GM21423 (cell line): ENCODE measurements around the gene GRIK3.

ENCODE experiments used
- ATAC-seq: cut with Tn5 transposase; IDR thresholded peaks from one replicate; pipeline ENCODE4 v1.9.1; 2021; ENCODE audit warnings: mild to moderate bottlenecking, moderate library complexity; ENCODE audit not compliant: unreplicated experiment

Gene GRIK3

GRCh38 chr1:37017720-37018119, 16.6 kb downstream of the GRIK3 start:
- no peak for ATAC-seq

- no peak for ATAC-seq
Observed at GRCh38 chr1:37016121-37016520, 18.2 kb downstream of the GRIK3 start.

GRCh38 chr1:37015713-37016112, 18.6 kb downstream of the GRIK3 start:
- no peak for ATAC-seq

- no peak for ATAC-seq
Observed at GRCh38 chr1:37012226-37012625, 22.1 kb downstream of the GRIK3 start.

- no peak for ATAC-seq
Observed at GRCh38 chr1:37010011-37010410, 24.3 kb downstream of the GRIK3 start.

GRCh38 chr1:37009521-37009920, 24.8 kb downstream of the GRIK3 start:
- no peak for ATAC-seq

- ATAC-seq, result no peak
Observed at GRCh38 chr1:37006132-37006868, 28.0 kb downstream of the GRIK3 start.

- ATAC-seq, result no peak
Observed at GRCh38 chr1:37002898-37003297, 31.4 kb downstream of the GRIK3 start.

- no peak for ATAC-seq
Observed at GRCh38 chr1:37001703-37002102, 32.6 kb downstream of the GRIK3 start.

GRCh38 chr1:36996106-36996505, 38.2 kb downstream of the GRIK3 start:
- no peak for ATAC-seq

GRCh38 chr1:36994868-36995267, 39.4 kb downstream of the GRIK3 start:
- no peak for ATAC-seq

GRCh38 chr1:36994294-36994693, 40.0 kb downstream of the GRIK3 start:
- ATAC-seq, result no peak

- ATAC-seq, result no peak
Observed at GRCh38 chr1:36992139-36992943, 42.0 kb downstream of the GRIK3 start.

GRCh38 chr1:36991551-36991950, 42.8 kb downstream of the GRIK3 start:
- no peak for ATAC-seq

GRCh38 chr1:36990928-36991327, 43.4 kb downstream of the GRIK3 start:
- ATAC-seq, result no peak

GRCh38 chr1:36989241-36989640, 45.1 kb downstream of the GRIK3 start:
- ATAC-seq, result no peak

GRCh38 chr1:36988741-36989193, 45.5 kb downstream of the GRIK3 start:
- no peak for ATAC-seq

GRCh38 chr1:36988321-36988720, 46.0 kb downstream of the GRIK3 start:
- no peak for ATAC-seq

- ATAC-seq, result no peak
Observed at GRCh38 chr1:36987276-36987675, 47.0 kb downstream of the GRIK3 start.

GRCh38 chr1:36986241-36986985, 47.9 kb downstream of the GRIK3 start:
- ATAC-seq, result no peak

- no peak for ATAC-seq
Observed at GRCh38 chr1:36984675-36985074, 49.6 kb downstream of the GRIK3 start.
